OCI-LY7 (cell line): ENCODE data around the gene IL6ST.

ENCODE experiments used
- EZH2phosphoT487 ChIP-seq: fragments of 200-600 bp; sonication (generic); IDR thresholded peaks from 2 replicates; pipeline ENCODE4 v1.6.1; 2018; ENCODE audit warnings: low read depth, borderline replicate concordance, mild to moderate bottlenecking, mixed run types, antibody characterized with exemption, low read length, moderate library complexity, mixed read lengths
- TF ChIP-seq, protein P1 (sequence below): fragments of 200-600 bp; sonication (generic); conservative IDR thresholded peaks from 2 replicates; pipeline ENCODE4 v1.5.1; 2014; ENCODE audit warnings: mild to moderate bottlenecking, antibody characterized with exemption, low read length, moderate library complexity, mixed read lengths

- TF ChIP-seq EZH2phosphoT487, result no peak
- TF ChIP-seq, protein P1, sequence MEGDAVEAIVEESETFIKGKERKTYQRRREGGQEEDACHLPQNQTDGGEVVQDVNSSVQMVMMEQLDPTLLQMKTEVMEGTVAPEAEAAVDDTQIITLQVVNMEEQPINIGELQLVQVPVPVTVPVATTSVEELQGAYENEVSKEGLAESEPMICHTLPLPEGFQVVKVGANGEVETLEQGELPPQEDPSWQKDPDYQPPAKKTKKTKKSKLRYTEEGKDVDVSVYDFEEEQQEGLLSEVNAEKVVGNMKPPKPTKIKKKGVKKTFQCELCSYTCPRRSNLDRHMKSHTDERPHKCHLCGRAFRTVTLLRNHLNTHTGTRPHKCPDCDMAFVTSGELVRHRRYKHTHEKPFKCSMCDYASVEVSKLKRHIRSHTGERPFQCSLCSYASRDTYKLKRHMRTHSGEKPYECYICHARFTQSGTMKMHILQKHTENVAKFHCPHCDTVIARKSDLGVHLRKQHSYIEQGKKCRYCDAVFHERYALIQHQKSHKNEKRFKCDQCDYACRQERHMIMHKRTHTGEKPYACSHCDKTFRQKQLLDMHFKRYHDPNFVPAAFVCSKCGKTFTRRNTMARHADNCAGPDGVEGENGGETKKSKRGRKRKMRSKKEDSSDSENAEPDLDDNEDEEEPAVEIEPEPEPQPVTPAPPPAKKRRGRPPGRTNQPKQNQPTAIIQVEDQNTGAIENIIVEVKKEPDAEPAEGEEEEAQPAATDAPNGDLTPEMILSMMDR, result no peak
Observed at GRCh38 chr5:55917402-55918086, 77.2 kb downstream of the IL6ST start.
